Measurements from ENCODE around the gene MAN2B2.

MAN2B2 gene

DNA sequence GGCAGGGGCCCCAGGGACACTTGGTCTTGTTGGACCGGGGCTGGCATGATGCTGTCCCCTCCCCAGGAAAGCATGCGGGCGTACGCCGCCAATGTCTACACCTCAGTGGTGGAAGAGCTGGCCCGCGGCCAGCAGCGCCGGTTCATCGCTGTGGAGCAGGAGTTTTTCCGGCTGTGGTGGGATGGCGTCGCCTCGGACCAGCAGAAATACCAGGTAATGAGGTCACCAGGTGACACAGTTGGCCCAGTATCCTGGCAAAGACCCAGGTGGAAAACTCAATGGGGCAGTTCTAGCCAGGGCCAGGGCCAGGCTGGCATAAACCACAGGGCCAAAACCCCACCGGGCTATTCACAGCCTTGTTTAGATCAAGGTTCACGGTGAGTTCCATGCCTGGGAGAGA is 1.5 kb downstream of the MAN2B2 start:
- Histone ChIP-seq H3K9me3 (replicated peaks in 1 of 2; ENCODE audit: control insufficient read depth in 2 of 2, insufficient read depth in 1 of 2, low read depth in 1 of 2, low read length in 2 of 2) (peaks cover 0 to 3% of the 10 kb centered on the region in 2 donors), H3K14ac (ENCODE audit: low read length) (no peak overlapping the region), H2BK12ac (ENCODE audit: low read length) (no peak overlapping the region), H3K18ac (ENCODE audit: low read length) (no peak overlapping the region), H2AK5ac (ENCODE audit: low read depth, low read length) (no peak overlapping the region), H3K4me2 (ENCODE audit: insufficient read depth, low read length, poor library complexity, severe bottlenecking) (no peak overlapping the region), H3K27ac (replicated peaks; ENCODE audit: low read length) (no peak overlapping the region), H3K4ac (ENCODE audit: low read length) (no peak overlapping the region), H2AFZ (ENCODE audit: low read length) (no peak overlapping the region), H3K9ac (ENCODE audit: low read depth, low read length, poor library complexity) (no peak overlapping the region), H4K8ac (ENCODE audit: low read depth, low read length) (no peak overlapping the region), H3K23ac (ENCODE audit: low read depth, low read length, poor library complexity) (no peak overlapping the region), H2BK120ac (ENCODE audit: low read depth, low read length) (no peak overlapping the region), H3K36me3 (replicated peaks in 1 of 2; ENCODE audit: control insufficient read depth in 2 of 2, insufficient read depth in 2 of 2, low read length in 2 of 2) (peaks cover 4 to 24% of the 10 kb centered on the region in 2 donors), H2BK5ac (ENCODE audit: low read length) (no peak overlapping the region), H3K4me1 (ENCODE audit: control insufficient read depth in 2 of 2, insufficient read depth in 1 of 2, low read depth in 1 of 2, low read length in 2 of 2) (peaks cover 6 to 7% of the 10 kb centered on the region in 2 donors), H3K4me3 (ENCODE audit: low read length in 2 of 2) (peak overlapping the region in 1 of 2 donors; percentile 94), H3K79me1 (ENCODE audit: low read depth, low read length) (peaks cover 2% of the 10 kb centered on the region), H2BK15ac (ENCODE audit: low read length) (no peak overlapping the region), H3K27me3 (ENCODE audit: control insufficient read depth in 3 of 3, insufficient read depth in 3 of 3, low read depth in 1 of 3, low read length in 3 of 3) (peaks cover 0 to 23% (median 4%) of the 10 kb centered on the region in 3 experiments), H4K91ac (ENCODE audit: low read depth, low read length, poor library complexity) (no peak overlapping the region)
- WGBS, 2 donors (ENCODE audit: extremely low coverage in 2 of 2, insufficient read length in 2 of 2, insufficient replicate concordance in 1 of 2): no CpG with 5 or more reads among the region's 16 CpGs
- no peak for DNase-seq (ENCODE audit: low spot score)

DNA sequence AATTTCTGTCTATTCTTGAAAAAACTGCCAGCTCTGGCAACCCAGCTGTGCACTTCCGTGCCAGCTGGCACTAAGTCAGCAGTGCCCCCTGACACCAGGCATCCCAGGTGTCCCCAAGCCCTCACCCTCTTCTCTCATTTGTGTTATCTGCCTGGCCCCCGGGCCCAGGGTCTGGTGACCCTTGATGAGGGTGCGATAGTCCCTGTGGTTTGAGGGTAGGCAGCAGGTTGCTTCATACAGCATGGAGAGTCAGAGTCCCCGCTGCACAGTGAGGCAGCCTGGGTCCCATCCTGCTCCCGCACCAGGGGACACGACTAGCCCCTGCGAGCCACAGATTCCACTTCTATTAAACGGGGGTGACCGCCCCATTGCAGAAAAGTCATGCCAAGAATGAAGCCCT is 1.9 kb downstream of the MAN2B2 start:
- Histone ChIP-seq H3K4me3 (ENCODE audit: low read length in 2 of 2) (no peak overlapping the region), H3K4ac (ENCODE audit: low read length) (no peak overlapping the region), H3K36me3 (replicated peaks in 1 of 2; ENCODE audit: control insufficient read depth in 2 of 2, insufficient read depth in 2 of 2, low read length in 2 of 2) (peaks cover 4 to 24% of the 10 kb centered on the region in 2 donors), H4K91ac (ENCODE audit: low read depth, low read length, poor library complexity) (peak overlapping the region; percentile 24), H2BK120ac (ENCODE audit: low read depth, low read length) (no peak overlapping the region), H3K4me1 (ENCODE audit: control insufficient read depth in 2 of 2, insufficient read depth in 1 of 2, low read depth in 1 of 2, low read length in 2 of 2) (peaks cover 6 to 7% of the 10 kb centered on the region in 2 donors), H2BK15ac (ENCODE audit: low read length) (no peak overlapping the region), H2BK5ac (ENCODE audit: low read length) (no peak overlapping the region), H2AFZ (ENCODE audit: low read length) (no peak overlapping the region), H2BK12ac (ENCODE audit: low read length) (no peak overlapping the region), H3K4me2 (ENCODE audit: insufficient read depth, low read length, poor library complexity, severe bottlenecking) (no peak overlapping the region), H3K9me3 (replicated peaks in 1 of 2; ENCODE audit: control insufficient read depth in 2 of 2, insufficient read depth in 1 of 2, low read depth in 1 of 2, low read length in 2 of 2) (peaks cover 0 to 3% of the 10 kb centered on the region in 2 donors), H3K27ac (replicated peaks; ENCODE audit: low read length) (no peak overlapping the region), H3K14ac (ENCODE audit: low read length) (no peak overlapping the region), H3K23ac (ENCODE audit: low read depth, low read length, poor library complexity) (no peak overlapping the region), H3K9ac (ENCODE audit: low read depth, low read length, poor library complexity) (no peak overlapping the region), H4K8ac (ENCODE audit: low read depth, low read length) (no peak overlapping the region), H2AK5ac (ENCODE audit: low read depth, low read length) (no peak overlapping the region), H3K18ac (ENCODE audit: low read length) (no peak overlapping the region), H3K27me3 (ENCODE audit: control insufficient read depth in 3 of 3, insufficient read depth in 3 of 3, low read depth in 1 of 3, low read length in 3 of 3) (peaks cover 0 to 19% (median 4%) of the 10 kb centered on the region in 3 experiments), H3K79me1 (ENCODE audit: low read depth, low read length) (peaks cover 2% of the 10 kb centered on the region)
- DNase-seq (ENCODE audit: low spot score): no peak
- WGBS, 2 donors (ENCODE audit: extremely low coverage in 2 of 2, insufficient read length in 2 of 2, insufficient replicate concordance in 1 of 2): no CpG with 5 or more reads among the region's 9 CpGs

DNA sequence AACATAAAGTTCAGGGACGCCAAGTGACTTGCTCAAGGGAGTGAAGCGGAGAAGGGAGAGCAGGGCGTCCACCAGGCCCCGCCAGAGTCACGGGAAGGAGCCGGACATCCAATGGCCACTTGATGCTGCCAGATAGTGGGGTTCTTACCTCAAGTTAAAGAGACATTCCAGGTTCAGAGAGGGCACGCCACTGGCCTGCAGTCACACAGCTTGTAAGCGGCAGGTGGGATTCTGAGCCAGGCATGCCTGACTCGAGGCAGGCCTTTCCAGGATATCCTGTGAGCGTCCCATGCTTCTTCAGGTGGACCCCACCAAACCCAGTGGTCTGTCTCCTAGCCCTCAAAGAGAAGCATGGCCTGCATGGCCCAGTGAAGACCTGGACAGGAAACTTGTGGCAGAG is 2.4 kb downstream of the MAN2B2 start:
- Histone ChIP-seq H2AFZ (ENCODE audit: low read length) (no peak overlapping the region), H3K79me1 (ENCODE audit: low read depth, low read length) (peaks cover 2% of the 10 kb centered on the region), H3K27me3 (ENCODE audit: control insufficient read depth in 3 of 3, insufficient read depth in 3 of 3, low read depth in 1 of 3, low read length in 3 of 3) (peaks cover 0 to 18% (median 4%) of the 10 kb centered on the region in 3 experiments), H2BK120ac (ENCODE audit: low read depth, low read length) (no peak overlapping the region), H3K18ac (ENCODE audit: low read length) (no peak overlapping the region), H3K9ac (ENCODE audit: low read depth, low read length, poor library complexity) (no peak overlapping the region), H4K91ac (ENCODE audit: low read depth, low read length, poor library complexity) (peak overlapping the region; percentile 24), H2AK5ac (ENCODE audit: low read depth, low read length) (no peak overlapping the region), H2BK15ac (ENCODE audit: low read length) (no peak overlapping the region), H3K9me3 (replicated peaks in 1 of 2; ENCODE audit: control insufficient read depth in 2 of 2, insufficient read depth in 1 of 2, low read depth in 1 of 2, low read length in 2 of 2) (peaks cover 0 to 3% of the 10 kb centered on the region in 2 donors), H3K4ac (ENCODE audit: low read length) (no peak overlapping the region), H3K4me1 (ENCODE audit: control insufficient read depth in 2 of 2, insufficient read depth in 1 of 2, low read depth in 1 of 2, low read length in 2 of 2) (peaks cover 6 to 7% of the 10 kb centered on the region in 2 donors), H3K36me3 (replicated peaks in 1 of 2; ENCODE audit: control insufficient read depth in 2 of 2, insufficient read depth in 2 of 2, low read length in 2 of 2) (peaks cover 4 to 27% of the 10 kb centered on the region in 2 donors), H3K27ac (replicated peaks; ENCODE audit: low read length) (no peak overlapping the region), H4K8ac (ENCODE audit: low read depth, low read length) (no peak overlapping the region), H3K14ac (ENCODE audit: low read length) (no peak overlapping the region), H3K4me2 (ENCODE audit: insufficient read depth, low read length, poor library complexity, severe bottlenecking) (no peak overlapping the region), H3K23ac (ENCODE audit: low read depth, low read length, poor library complexity) (no peak overlapping the region), H2BK5ac (ENCODE audit: low read length) (no peak overlapping the region), H2BK12ac (ENCODE audit: low read length) (no peak overlapping the region), H3K4me3 (ENCODE audit: low read length in 2 of 2) (no peak overlapping the region)
- WGBS, 2 donors (ENCODE audit: extremely low coverage in 2 of 2, insufficient read length in 2 of 2, insufficient replicate concordance in 1 of 2): no CpG with 5 or more reads among the region's 10 CpGs
- no peak for DNase-seq (ENCODE audit: low spot score)

DNA sequence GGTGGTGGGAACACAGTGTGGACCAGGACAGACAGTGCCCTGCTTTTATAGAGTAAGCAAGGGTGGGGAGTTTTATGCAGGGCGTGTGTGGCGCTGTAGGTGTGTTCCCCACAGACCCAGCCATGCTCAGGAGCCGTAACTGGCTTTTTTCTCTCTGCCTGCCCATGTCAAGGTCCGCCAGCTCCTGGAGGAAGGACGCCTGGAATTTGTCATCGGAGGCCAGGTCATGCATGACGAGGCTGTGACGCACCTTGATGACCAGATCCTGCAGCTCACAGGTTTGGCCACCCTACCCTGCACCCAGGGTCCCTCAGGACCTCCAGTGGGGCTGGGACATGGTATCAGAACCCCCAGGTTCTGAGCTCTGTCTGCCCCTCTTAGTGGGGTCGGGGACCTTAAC is 3.2 kb downstream of the MAN2B2 start:
- Histone ChIP-seq H3K4ac (ENCODE audit: low read length) (no peak overlapping the region), H3K27me3 (ENCODE audit: control insufficient read depth in 3 of 3, insufficient read depth in 3 of 3, low read depth in 1 of 3, low read length in 3 of 3) (peaks cover 0 to 10% (median 4%) of the 10 kb centered on the region in 3 experiments), H3K23ac (ENCODE audit: low read depth, low read length, poor library complexity) (no peak overlapping the region), H2AFZ (ENCODE audit: low read length) (no peak overlapping the region), H2BK12ac (ENCODE audit: low read length) (no peak overlapping the region), H2BK120ac (ENCODE audit: low read depth, low read length) (no peak overlapping the region), H3K4me3 (ENCODE audit: low read length in 2 of 2) (no peak overlapping the region), H2BK15ac (ENCODE audit: low read length) (no peak overlapping the region), H3K9ac (ENCODE audit: low read depth, low read length, poor library complexity) (peak overlapping the region; percentile 40), H2AK5ac (ENCODE audit: low read depth, low read length) (no peak overlapping the region), H4K8ac (ENCODE audit: low read depth, low read length) (no peak overlapping the region), H3K79me1 (ENCODE audit: low read depth, low read length) (peaks cover 2% of the 10 kb centered on the region), H3K18ac (ENCODE audit: low read length) (no peak overlapping the region), H4K91ac (ENCODE audit: low read depth, low read length, poor library complexity) (no peak overlapping the region), H3K27ac (replicated peaks; ENCODE audit: low read length) (no peak overlapping the region), H2BK5ac (ENCODE audit: low read length) (no peak overlapping the region), H3K9me3 (replicated peaks in 1 of 2; ENCODE audit: control insufficient read depth in 2 of 2, insufficient read depth in 1 of 2, low read depth in 1 of 2, low read length in 2 of 2) (peaks cover 5% of the 10 kb centered on the region in 2 donors), H3K36me3 (replicated peaks in 1 of 2; ENCODE audit: control insufficient read depth in 2 of 2, insufficient read depth in 2 of 2, low read length in 2 of 2) (peaks cover 4 to 27% of the 10 kb centered on the region in 2 donors), H3K4me1 (ENCODE audit: control insufficient read depth in 2 of 2, insufficient read depth in 1 of 2, low read depth in 1 of 2, low read length in 2 of 2) (peaks cover 6 to 7% of the 10 kb centered on the region in 2 donors), H3K4me2 (ENCODE audit: insufficient read depth, low read length, poor library complexity, severe bottlenecking) (no peak overlapping the region), H3K14ac (ENCODE audit: low read length) (no peak overlapping the region)
- DNase-seq (ENCODE audit: low spot score): no peak
- WGBS, 2 donors (ENCODE audit: extremely low coverage in 2 of 2, insufficient read length in 2 of 2, insufficient replicate concordance in 1 of 2): no CpG with 5 or more reads among the region's 9 CpGs
